Activated B cell treated with CpG ODN at 0.5 μM for 24 hours (primary cell): ENCODE results near the gene ATP8B3. TPM values are rescaled to one million over a fixed set of nuclear protein-coding genes. Genes with fewer than 3 reads are reported as not detected.

Experiments used
- ATAC-seq: fragments of 200-7000 bp; cut with Tn5 transposase; one replicate; pipeline ENCODE4 v1.10.0; 2021; ENCODE audit warnings: low read depth, mild to moderate bottlenecking, moderate library complexity
- CTCF ChIA-PET: fragments of 350-600 bp; sonication (Branson Sonifier 250); formaldehyde crosslinking; loops from one replicate; lab custom pipeline; 2021; ENCODE audit warnings: antibody characterized with exemption; lab: Charles Lee
- POLR2A ChIA-PET: fragments of 350-600 bp; sonication (Branson Sonifier 250); formaldehyde crosslinking; loops from one replicate; lab custom pipeline; 2021; ENCODE audit warnings: antibody characterized with exemption; lab: Charles Lee
- DNase-seq: peaks from one replicate; pipeline ENCODE4 v3.0.0; 2022
- H3K27ac Mint-ChIP-seq: one replicate; pipeline ENCODE4 v1.8.0; 2020; ENCODE audit warnings: mixed read lengths
- H3K27me3 Mint-ChIP-seq: one replicate; pipeline ENCODE4 v1.8.0; 2021; ENCODE audit warnings: mixed read lengths
- H3K36me3 Mint-ChIP-seq: one replicate; pipeline ENCODE4 v1.8.0; 2021; ENCODE audit warnings: low read depth, mixed read lengths
- H3K4me1 Mint-ChIP-seq: one replicate; pipeline ENCODE4 v1.8.0; 2021; ENCODE audit warnings: mixed read lengths
- H3K4me3 Mint-ChIP-seq: one replicate; pipeline ENCODE4 v1.8.0; 2020; ENCODE audit warnings: mild to moderate bottlenecking, mixed read lengths
- H3K9me3 Mint-ChIP-seq: one replicate; pipeline ENCODE4 v1.8.0; 2020; ENCODE audit warnings: mixed read lengths
- intact Hi-C: fragments of 100-400 bp; cut with micrococcal nuclease; formaldehyde crosslinking; loops from one replicate; pipeline ENCODE4 v1.15.1; 2024
- total RNA-seq: library from RNA; stranded (reverse); gene quantifications from 2 replicates; pipeline ENCODE4 v1.2.3, GENCODE V29; 2022
- TF ChIP-seq, protein P1 (sequence below): fragments of 200-600 bp; IDR thresholded peaks from one replicate; pipeline ENCODE4 v1.8.0; 2022; ENCODE audit warnings: antibody characterized with exemption, mild to moderate bottlenecking

Gene ATP8B3
- total RNA-seq, 1 donor from 2014 or later: 3.9 TPM

DNA sequence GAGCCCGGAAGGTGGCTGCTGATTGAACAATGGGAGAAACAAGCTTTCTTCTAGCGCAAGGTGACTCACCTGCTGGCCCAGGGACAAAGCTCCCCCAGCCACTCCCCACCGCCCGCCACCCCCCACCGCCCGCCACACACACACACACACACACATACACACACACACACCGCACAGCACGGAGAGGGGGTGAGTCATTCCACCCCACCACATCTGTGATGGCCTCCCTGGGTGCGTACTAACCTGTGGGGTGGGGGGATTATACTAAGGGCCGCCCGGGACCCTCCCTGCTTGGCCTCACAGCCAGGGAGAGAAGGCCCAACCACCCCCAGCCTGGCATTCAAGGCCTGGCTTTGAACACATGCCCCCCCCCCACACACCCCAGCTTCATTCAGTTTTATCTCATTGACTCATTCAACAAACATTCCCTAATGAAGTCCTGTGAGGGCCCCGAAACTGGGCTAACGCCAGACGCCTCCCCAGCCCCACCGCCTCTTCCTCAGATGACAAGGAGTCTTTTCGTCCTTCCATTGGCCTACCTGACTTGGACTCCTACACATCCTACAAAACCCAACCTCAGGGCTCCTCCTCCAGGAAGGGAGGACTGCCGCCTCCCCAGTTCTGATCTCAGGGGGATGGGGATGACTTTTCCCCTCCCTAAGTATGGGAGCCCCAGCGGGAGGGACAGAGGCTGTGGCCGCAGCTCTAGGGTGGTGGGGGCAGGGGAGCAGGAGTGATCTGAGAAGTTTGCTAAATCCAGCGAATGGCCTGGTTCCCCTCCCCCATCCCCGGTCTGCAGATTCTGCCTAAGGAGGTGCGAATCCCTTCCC is 64.6 kb downstream of the ATP8B3 start:
- intact Hi-C loops: no loop called here
- ChIA-PET CTCF (no interaction called here), POLR2A (interaction anchor here (0.7 to 1.1 kb wide), 4 partner anchors 20 to 479 kb away, joined by 3 to 5 read pairs (median 4); partner anchors contain the start of gene CIRBP)
- DNase-seq (no peak), ATAC-seq (peak; percentile 36)
- H3K4me1 Mint-ChIP-seq: peaks cover 26% of the 10 kb centered on the region
- no peaks in the 10 kb centered on the region for H3K9me3 Mint-ChIP-seq
- H3K4me3 Mint-ChIP-seq: peak overlapping the region; percentile 68
- H3K27ac Mint-ChIP-seq: peak overlapping the region; percentile 63
- no peaks in the 10 kb centered on the region for H3K36me3 Mint-ChIP-seq
- peaks cover 28% of the 10 kb centered on the region for H3K27me3 Mint-ChIP-seq
- TF ChIP-seq, protein P1, sequence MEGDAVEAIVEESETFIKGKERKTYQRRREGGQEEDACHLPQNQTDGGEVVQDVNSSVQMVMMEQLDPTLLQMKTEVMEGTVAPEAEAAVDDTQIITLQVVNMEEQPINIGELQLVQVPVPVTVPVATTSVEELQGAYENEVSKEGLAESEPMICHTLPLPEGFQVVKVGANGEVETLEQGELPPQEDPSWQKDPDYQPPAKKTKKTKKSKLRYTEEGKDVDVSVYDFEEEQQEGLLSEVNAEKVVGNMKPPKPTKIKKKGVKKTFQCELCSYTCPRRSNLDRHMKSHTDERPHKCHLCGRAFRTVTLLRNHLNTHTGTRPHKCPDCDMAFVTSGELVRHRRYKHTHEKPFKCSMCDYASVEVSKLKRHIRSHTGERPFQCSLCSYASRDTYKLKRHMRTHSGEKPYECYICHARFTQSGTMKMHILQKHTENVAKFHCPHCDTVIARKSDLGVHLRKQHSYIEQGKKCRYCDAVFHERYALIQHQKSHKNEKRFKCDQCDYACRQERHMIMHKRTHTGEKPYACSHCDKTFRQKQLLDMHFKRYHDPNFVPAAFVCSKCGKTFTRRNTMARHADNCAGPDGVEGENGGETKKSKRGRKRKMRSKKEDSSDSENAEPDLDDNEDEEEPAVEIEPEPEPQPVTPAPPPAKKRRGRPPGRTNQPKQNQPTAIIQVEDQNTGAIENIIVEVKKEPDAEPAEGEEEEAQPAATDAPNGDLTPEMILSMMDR: no peak

DNA sequence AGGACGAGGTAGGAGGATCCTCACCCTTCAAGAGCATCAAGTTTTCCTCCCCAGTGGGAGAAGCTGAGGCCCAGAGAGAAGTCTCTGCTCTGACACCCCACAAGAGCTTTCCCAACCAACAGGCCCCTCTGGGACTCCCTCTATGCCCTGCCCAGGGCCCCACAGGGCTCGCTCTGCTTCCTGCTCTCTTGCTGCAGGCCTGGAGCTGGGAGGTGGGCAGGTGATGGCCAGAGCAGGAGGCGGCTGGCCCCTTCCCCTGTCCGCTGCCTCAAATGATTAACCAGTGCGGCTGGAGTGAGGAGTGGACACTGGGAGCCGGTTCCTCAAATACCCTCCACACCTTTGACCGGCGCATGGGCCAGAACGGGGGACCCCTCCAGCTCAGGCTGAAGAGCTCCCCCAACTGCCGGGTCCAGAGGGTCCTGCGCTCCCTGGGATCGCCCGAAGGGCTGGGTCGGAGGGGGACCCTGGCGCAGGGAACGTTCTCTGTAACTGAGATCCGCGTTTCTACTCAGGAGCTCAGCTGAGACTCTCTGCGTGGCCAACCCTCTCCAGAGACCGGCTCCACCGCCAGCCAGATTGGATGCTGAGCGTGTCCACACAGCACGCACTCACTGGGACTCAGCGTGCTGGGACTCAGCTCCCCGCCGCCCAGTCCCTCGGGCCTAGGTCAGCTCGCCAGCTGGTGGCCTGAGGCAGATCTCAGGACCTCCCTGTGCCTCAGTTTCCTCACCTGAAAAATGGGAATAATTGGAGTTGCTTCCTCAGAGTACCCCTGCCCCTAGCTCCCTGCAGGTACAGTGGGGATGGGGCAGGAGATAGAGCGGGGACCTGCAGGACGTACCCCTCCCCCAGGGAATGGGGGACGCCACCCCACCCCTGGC is 65.4 kb downstream of the ATP8B3 start:
- Mint-ChIP-seq H3K9me3 (no peaks in the 10 kb centered on the region), H3K36me3 (no peaks in the 10 kb centered on the region), H3K4me3 (no peak overlapping the region), H3K27me3 (peaks cover 26% of the 10 kb centered on the region), H3K27ac (no peak overlapping the region), H3K4me1 (peaks cover 22% of the 10 kb centered on the region)
- CTCF ChIA-PET: no interaction called here
- POLR2A ChIA-PET: interaction anchor here (0.6 to 1.1 kb wide), 5 partner anchors 19 to 478 kb away, joined by 3 to 12 read pairs (median 4); partner anchors contain the start of genes CIRBP and MOB3A
- DNase-seq (no peak), ATAC-seq (peak; percentile 22)
- TF ChIP-seq, protein P1: no peak
- intact Hi-C loops: no loop called here

DNA sequence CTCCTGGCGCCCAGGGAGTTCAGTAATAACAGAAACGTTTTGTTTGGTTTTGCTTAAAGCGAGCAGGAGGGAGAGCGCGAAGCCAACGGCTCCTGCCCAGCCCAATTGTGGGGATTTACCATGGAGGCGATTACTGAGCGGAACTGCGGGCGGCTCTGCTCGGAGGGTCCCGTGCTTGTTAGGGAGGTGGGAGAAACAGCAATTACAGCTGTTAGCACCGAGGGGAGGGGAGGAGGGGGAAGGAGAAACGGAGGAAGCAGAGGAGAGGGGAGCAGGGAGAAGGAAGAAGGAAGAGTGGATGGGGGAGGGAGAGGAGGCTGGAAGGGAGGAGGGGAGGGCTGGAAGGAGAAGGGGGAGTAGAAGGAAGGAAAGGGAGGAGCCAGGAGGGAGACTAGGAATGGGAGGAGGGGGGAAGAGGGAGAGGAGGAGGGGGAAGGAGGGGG is 66.5 kb downstream of the ATP8B3 start:
- Mint-ChIP-seq H3K9me3 (no peaks in the 10 kb centered on the region), H3K27me3 (peaks cover 20% of the 10 kb centered on the region), H3K27ac (no peak overlapping the region), H3K4me1 (peaks cover 18% of the 10 kb centered on the region), H3K36me3 (no peaks in the 10 kb centered on the region), H3K4me3 (no peak overlapping the region)
- ChIA-PET POLR2A (no interaction called here), CTCF (no interaction called here)
- TF ChIP-seq, protein P1: no peak
- no peak for ATAC-seq
- no peak for DNase-seq
- intact Hi-C loops: no loop called here

DNA sequence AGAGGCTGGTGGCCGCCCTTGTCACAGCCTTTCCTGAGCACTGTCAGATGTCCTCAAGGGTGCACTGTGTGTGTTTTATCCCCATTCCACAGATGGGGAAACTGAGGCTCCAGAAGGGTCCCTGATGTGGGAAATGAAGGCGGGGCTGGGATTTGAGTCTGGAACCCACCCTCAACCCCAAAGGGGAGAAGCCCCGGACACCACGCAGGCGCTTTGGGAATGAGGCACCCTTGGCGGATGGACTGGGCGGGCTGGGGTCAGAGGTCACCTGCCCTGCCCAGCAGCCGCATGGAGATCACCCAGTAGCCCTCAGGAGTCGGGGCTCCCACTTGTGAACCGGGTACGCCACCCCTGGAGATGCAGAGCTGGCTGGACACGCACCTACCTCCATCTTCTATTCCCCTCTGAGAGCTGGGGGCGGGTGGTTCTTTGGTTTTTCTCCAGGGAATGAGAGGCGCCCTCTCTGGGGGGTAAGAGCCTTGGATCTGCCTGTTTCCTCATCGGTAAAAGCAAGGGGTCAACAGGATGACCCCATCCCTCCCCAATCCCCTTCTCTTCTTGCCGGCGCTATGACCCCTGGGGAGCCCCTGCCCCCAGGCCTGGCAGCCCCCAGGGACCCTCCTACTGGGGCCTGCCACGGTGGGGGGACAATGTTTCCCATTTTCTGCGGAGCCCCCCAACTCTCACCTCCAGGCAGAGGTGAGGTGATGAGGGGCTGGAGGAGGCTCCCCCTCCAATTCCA is 67.1 kb downstream of the ATP8B3 start:
- H3K4me3 Mint-ChIP-seq: no peak overlapping the region
- H3K4me1 Mint-ChIP-seq: peaks cover 15% of the 10 kb centered on the region
- DNase-seq: no peak
- peaks cover 16% of the 10 kb centered on the region for H3K27me3 Mint-ChIP-seq
- ChIA-PET CTCF (no interaction called here), POLR2A (no interaction called here)
- H3K27ac Mint-ChIP-seq: no peak overlapping the region
- no peaks in the 10 kb centered on the region for H3K36me3 Mint-ChIP-seq
- ATAC-seq: no peak
- peaks cover 5% of the 10 kb centered on the region for H3K9me3 Mint-ChIP-seq
- TF ChIP-seq, protein P1: no peak
- intact Hi-C loops: no loop called here
